GM12878 (cell line): ENCODE results near the gene TBC1D10A. TPM values are rescaled to one million over a fixed set of nuclear protein-coding genes. Genes with fewer than 3 reads are reported as not detected.

Source experiments
- CBX5 ChIP-seq: sonication (generic); IDR thresholded peaks from 2 replicates; pipeline ENCODE4 v1.6.1; 2016; ENCODE audit warnings: low read depth, moderate library complexity, mild to moderate bottlenecking, inconsistent platforms
- ESRRA ChIP-seq: IDR thresholded peaks from 2 replicates; pipeline ENCODE4 v1.6.1; 2012; ENCODE audit warnings: mild to moderate bottlenecking, low read length, improper control_type of control experiment
- FOXM1 ChIP-seq: IDR thresholded peaks from 2 replicates; pipeline ENCODE4 v1.6.1; 2012; ENCODE audit warnings: low read depth, mild to moderate bottlenecking, inconsistent platforms, low read length, moderate library complexity
- POLR2A ChIP-seq: IDR thresholded peaks from 2 replicates; pipeline ENCODE4 v1.6.1; 2011; ENCODE audit warnings: low read depth, mild to moderate bottlenecking, low read length
- POLR2AphosphoS5 ChIP-seq: IDR thresholded peaks from 2 replicates; pipeline ENCODE4 v1.6.1; 2011; ENCODE audit warnings: mild to moderate bottlenecking, low read length, inconsistent platforms
- RAD51 ChIP-seq: fragments of 450-650 bp; IDR thresholded peaks from 2 replicates; pipeline ENCODE4 v1.6.1; 2016; ENCODE audit warnings: moderate library complexity, mild to moderate bottlenecking, inconsistent platforms
- SKIL ChIP-seq: fragments of 450-650 bp; IDR thresholded peaks from 2 replicates; pipeline ENCODE4 v1.6.1; 2017; ENCODE audit warnings: mild to moderate bottlenecking, low read depth, inconsistent platforms; ENCODE audit not compliant: poor library complexity, severe bottlenecking
- SP1 ChIP-seq: IDR thresholded peaks from one replicate; pipeline ENCODE4 v1.6.1; 2011; ENCODE audit warnings: low read depth, low read length
- TCF3 ChIP-seq: IDR thresholded peaks from 2 replicates; pipeline ENCODE4 v1.6.1; 2012; ENCODE audit warnings: low read depth, mild to moderate bottlenecking, low read length, borderline replicate concordance; ENCODE audit not compliant: insufficient read depth
- USF2 ChIP-seq: IDR thresholded peaks from 2 replicates; pipeline ENCODE4 v1.6.1; 2011; ENCODE audit warnings: low read depth, low read length, improper control_type of control experiment, borderline replicate concordance
- polyA plus RNA-seq, 11 experiments: library from polyadenylated mRNA; depleted of rRNA in 4 of 11; unstranded in 6 of 11; stranded (reverse) in 5 of 11; fragments of >200 nt; fragmentation: Nextera tagmentation in 4 of 11; fragmentation: Illumina TruSeq in 1 of 11; extraction: Ambion mirVana in 4 of 11; extraction: Trizol in 1 of 11; gene quantifications; 1 replicate in 1 of 11; 2 replicates in 10 of 11; pipeline versions ENCODE4 v1.2.1 to v1.2.3, GENCODE V29; 2011 to 2016; ENCODE audit warnings: inconsistent platforms in 2 of 11, missing spikeins in 2 of 11, low read depth in 1 of 11
- total RNA-seq, 4 experiments: library from RNA; depleted of rRNA in 3 of 4; stranded (reverse); fragments of >200 nt in 3 of 4; fragmentation: Illumina TruSeq in 1 of 4; extraction: Trizol in 1 of 4; gene quantifications; 2 replicates each; pipeline versions ENCODE4 v1.2.1 to v1.2.3, GENCODE V29; 2013 to 2021
- TF ChIP-seq, protein P1 (sequence below): fragments of 450-650 bp; IDR thresholded peaks from 2 replicates; pipeline ENCODE4 v1.6.1; 2016; ENCODE audit warnings: mild to moderate bottlenecking, moderate library complexity, borderline replicate concordance
- TF ChIP-seq, protein P2 (sequence below): IDR thresholded peaks from 2 replicates; pipeline ENCODE4 v1.6.1; 2011; ENCODE audit warnings: mild to moderate bottlenecking, low read depth, low read length, moderate library complexity; ENCODE audit not compliant: insufficient replicate concordance

The TBC1D10A gene
- total and polyA plus RNA-seq, 10 of the 15 experiments (the other 5 are each of a cell fraction or from before 2014, with no cell fraction given), result 0.27 to 25.7 (median 15.3) TPM

DNA sequence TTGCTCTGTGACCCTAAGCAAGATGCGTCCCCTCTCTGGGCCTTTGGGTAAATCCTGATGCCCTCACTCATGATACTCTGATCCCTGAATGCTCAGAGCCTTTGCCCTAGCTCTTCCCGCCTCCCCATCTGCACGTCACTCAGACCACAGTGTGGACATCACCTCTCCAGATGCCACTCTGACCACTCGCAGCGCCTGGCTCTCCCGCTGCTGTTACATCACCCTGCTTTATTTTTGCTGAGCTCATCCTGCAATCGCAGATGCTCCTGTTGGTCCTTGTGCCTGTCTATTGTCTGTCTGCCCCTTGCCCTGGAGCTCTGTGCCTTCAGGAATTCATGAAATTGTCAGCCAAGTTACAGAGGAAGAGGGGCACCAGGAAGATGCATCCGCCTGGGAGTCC lies 65.6 kb downstream of the TBC1D10A start (continued):
- TF ChIP-seq, protein P1, sequence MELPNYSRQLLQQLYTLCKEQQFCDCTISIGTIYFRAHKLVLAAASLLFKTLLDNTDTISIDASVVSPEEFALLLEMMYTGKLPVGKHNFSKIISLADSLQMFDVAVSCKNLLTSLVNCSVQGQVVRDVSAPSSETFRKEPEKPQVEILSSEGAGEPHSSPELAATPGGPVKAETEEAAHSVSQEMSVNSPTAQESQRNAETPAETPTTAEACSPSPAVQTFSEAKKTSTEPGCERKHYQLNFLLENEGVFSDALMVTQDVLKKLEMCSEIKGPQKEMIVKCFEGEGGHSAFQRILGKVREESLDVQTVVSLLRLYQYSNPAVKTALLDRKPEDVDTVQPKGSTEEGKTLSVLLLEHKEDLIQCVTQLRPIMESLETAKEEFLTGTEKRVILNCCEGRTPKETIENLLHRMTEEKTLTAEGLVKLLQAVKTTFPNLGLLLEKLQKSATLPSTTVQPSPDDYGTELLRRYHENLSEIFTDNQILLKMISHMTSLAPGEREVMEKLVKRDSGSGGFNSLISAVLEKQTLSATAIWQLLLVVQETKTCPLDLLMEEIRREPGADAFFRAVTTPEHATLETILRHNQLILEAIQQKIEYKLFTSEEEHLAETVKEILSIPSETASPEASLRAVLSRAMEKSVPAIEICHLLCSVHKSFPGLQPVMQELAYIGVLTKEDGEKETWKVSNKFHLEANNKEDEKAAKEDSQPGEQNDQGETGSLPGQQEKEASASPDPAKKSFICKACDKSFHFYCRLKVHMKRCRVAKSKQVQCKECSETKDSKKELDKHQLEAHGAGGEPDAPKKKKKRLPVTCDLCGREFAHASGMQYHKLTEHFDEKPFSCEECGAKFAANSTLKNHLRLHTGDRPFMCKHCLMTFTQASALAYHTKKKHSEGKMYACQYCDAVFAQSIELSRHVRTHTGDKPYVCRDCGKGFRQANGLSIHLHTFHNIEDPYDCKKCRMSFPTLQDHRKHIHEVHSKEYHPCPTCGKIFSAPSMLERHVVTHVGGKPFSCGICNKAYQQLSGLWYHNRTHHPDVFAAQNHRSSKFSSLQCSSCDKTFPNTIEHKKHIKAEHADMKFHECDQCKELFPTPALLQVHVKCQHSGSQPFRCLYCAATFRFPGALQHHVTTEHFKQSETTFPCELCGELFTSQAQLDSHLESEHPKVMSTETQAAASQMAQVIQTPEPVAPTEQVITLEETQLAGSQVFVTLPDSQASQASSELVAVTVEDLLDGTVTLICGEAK, result no peak
- TF ChIP-seq TCF3, result no peak
- no peak for TF ChIP-seq SP1
- no peak for TF ChIP-seq POLR2AphosphoS5
- TF ChIP-seq CBX5, result no peak
- TF ChIP-seq SKIL, result no peak
- TF ChIP-seq ESRRA, result no peak
- no peak for TF ChIP-seq RAD51
- TF ChIP-seq, protein P2, sequence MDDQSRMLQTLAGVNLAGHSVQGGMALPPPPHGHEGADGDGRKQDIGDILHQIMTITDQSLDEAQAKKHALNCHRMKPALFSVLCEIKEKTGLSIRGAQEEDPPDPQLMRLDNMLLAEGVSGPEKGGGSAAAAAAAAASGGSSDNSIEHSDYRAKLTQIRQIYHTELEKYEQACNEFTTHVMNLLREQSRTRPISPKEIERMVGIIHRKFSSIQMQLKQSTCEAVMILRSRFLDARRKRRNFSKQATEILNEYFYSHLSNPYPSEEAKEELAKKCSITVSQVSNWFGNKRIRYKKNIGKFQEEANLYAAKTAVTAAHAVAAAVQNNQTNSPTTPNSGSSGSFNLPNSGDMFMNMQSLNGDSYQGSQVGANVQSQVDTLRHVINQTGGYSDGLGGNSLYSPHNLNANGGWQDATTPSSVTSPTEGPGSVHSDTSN, result no peak
- TF ChIP-seq POLR2A, result no peak
- no peak for TF ChIP-seq FOXM1
- TF ChIP-seq USF2, result no peak
